T-helper 9 cell (primary cell): Measurements from ENCODE around the gene POU6F2.

Source experiments
- DNase-seq: peaks from one replicate; pipeline ENCODE4 v3.0.0-alpha.2; 2020

Gene POU6F2

DNA sequence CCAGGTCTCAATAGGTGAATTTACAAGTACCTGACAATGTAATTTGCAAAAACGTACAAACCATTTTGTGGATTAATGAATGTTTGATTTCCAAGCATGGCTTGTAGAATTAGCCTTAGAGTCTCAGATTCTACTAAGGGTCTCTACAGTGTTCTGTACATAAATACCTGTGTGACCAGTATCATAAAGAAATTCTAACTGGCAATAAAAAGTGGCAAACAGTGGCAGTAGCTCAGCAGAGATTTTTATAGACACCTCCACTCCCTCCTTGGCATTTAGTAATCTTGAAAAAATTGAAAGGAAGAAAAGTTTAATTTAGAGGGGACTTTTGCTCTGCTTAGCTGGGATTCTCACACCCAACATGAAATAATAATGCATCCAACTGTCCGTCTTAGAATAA is 220.8 kb downstream of the POU6F2 start:
- DNase-seq = no peak

DNA sequence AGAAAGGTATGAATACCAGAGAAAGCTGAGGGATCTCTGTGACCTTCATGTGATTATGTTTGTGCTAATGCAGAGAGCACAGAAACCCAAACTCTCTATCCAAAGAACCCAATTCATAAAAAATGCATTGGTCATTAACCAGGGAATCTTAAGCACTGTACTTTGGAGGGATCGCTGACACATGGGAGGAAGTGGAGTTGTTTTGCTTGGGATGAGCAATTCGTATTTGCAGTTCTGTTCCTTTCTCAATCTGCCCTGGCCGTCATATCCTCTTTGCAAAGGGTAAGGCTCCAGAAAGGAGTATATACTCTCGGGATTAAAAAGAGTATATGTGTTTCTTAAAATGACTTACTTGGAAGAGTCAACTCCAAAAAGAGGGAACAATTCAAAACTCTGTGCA is 221.3 kb downstream of the POU6F2 start:
- no peak for DNase-seq

DNA sequence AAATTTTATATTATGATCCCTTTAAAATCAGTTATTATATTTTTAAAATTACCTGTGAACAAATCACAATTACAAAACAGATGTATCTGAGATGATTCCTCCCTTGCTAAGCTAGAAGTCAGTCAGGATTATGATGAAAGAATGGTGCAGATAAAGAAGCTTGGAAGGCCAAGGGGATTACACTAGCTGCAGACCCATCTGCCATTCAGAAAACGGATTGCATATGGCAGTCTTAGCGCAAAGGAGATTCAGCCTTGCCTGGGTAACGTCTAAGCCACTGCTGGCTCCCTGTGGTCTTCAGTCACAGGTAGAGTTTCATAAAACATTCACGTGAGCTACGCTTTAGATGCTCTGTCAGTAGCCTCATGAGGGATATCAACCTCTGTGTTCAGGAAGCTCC is 222.2 kb downstream of the POU6F2 start:
- no peak for DNase-seq

DNA sequence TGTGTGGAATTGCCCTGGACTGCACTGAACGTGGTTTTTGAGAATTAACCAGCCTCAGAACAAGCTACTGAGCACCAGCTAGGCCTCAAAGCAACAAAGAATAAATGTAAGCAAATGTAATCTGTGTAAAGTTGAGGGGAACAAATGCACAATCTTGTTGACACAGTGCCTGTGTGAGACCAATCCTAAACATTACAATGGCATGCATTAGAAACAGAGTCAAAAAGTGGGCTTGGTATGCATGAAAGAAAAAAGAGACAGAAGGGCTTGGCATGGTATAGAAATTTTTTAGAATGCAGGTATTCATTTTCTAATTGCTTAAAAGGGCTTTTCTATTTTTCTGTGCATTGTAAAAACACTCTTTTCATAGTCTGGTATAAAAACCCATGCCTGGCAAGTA is 224.3 kb downstream of the POU6F2 start:
- DNase-seq = no peak

DNA sequence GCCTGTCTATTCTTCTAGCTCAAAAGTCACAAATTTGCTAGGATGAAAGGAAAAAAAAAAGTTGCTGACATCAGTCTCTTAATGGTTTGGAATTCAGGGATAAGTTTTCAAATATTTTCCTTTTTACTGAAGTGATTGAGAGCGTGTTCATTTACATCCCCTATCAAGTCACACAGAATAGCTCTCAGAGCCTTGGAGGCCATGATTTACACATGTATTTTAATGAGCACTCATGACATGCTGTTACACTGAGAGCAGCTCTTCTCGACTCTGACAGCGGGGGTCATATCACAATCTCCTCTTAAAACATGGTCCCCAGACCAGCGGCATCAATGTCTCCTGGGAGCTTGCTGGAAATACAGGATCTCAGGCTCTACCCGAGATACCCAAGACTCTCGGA is 232.7 kb downstream of the POU6F2 start:
- DNase-seq = no peak

DNA sequence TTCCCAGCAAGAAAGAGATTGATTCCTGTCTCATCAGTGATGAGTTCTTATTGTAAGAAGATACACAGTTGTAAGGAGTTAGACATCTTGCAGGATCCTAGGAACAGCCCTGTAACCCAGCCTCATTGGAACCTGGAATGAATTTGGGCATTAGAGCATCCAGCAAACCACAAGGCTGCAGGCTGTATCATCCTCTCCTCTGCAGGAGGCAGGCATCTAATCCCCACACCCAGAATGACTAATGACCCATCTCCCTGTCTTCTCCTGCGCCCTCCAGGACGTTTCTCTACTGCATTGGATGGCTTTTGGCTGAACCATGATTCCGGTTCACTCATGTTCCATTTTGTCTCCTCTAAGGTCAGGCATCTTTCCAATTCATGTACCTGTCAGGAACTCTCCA is 233.9 kb downstream of the POU6F2 start:
- no peak for DNase-seq

DNA sequence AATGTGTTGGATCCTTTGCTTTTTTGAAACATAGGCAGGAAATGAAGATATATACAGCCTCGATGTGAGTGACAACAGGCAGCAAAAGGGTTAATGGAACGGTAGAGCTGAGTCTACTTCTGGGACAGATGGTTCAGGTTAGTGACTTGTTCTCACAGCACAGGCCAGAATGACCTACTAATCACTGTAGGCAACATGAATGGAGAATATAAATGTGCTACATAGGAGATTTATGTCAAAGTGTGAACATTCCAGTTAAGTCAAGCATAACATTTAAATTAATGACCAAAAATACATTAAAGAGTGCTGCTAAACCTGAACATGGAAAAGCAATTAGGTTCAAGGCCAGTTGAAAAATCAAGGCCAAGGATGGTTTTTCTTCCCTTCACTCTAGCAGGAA is 235.2 kb downstream of the POU6F2 start:
- no peak for DNase-seq

DNA sequence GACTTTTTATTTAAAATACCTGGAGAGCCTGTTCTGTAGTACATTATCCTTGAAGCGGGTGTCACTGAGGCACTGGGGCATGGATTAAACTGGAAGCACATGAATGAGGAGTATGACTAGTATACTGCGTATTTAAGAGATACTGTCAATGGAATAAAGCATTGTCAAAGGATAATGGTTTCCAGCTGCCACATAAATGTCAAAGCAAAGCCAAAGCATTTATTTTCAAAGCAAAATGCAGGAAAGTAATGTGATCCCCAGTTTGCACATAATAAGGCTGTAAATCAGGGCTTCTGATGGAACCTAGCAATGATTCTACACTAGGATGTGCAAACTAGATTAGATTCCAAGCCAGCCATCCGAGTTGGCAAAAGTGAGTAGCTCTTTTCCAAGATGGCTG is 240.1 kb downstream of the POU6F2 start:
- DNase-seq = no peak

DNA sequence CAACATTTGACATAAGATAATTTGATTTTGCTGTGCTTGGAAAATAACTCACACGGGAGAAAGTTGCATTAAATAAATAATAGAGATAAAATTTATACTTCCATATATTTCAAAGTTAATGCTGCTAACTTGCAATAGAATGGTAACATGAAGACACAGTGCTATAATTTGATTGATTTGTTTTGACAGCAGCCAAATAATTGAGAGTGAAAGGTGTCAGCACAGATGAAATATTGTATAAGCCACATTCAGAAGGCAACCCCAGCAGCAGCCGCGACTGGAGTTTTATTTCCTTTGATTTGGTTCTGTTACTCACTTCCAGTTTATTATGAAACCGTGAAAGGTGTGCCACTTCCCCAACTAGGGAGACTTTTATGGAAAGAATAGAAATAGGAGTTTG is 242.2 kb downstream of the POU6F2 start:
- DNase-seq = no peak

DNA sequence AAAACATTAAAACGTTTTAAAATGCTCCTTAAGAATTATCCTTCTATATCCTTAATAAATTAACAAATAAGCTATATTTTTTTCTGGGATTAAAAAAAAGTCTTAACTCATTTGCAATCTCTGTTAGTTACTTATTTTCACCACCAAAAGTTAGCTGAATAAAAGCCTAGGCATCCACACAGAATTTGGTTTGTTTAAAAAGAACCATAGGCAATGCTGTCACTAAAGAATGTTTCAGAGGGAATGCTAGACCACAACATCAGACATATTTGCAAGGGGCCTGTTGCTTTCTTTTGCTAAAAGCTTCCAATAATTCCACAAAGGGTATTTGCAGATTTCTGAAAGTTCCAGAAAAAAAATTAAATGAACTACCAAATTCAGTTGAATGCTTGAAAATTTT is 244.2 kb downstream of the POU6F2 start:
- no peak for DNase-seq

DNA sequence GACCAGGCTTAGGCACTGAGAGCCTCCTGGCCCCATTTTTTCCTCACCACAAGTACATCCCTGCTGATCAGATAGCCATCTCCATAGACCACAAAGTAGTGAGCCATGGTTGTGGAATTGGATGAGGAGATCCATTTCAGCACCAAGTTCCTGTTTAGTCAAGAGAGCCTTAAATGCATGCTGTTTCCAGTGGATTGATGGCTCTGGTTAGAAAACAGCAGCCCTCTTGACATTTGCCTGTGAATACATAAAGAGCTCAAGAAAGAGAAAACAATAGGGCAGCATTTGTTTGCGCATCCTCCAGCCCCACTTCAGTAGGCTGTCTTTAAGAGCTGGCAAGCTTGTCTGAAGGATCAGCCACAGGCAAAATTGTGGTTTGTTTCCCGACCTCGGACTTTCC is 251.2 kb downstream of the POU6F2 start:
- no peak for DNase-seq

DNA sequence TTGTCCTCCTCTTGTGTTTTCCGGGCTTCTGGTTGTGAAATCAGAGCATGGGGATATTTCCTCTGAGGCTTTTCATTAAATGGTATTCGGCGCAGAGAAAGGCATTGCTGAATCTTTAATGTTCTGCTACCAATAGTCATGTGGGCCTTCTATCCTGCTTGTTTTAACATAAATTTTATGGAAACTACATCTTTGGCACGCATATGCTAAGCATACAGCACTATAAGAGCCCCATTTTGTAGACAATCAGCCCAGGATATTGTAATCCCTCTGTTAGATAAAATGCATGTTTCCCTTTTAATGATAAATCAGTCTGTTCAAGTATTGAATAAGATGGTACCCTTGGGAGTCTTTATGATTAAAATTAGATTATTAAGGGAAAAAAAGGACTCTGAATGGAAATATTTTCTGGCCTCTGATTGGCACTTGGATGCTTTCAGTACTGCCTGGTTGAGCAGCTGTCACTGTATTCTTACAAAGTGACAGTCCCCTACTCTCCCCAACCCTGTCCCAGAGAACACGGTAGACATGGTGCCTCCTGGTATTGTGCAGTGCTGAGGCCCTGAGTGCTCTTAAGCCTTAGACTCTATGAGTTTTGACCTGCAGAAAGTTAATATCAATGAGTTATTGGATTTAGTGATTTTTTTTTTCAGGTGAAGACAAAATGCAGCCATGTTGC is 256.3 kb downstream of the POU6F2 start:
- no peak for DNase-seq

DNA sequence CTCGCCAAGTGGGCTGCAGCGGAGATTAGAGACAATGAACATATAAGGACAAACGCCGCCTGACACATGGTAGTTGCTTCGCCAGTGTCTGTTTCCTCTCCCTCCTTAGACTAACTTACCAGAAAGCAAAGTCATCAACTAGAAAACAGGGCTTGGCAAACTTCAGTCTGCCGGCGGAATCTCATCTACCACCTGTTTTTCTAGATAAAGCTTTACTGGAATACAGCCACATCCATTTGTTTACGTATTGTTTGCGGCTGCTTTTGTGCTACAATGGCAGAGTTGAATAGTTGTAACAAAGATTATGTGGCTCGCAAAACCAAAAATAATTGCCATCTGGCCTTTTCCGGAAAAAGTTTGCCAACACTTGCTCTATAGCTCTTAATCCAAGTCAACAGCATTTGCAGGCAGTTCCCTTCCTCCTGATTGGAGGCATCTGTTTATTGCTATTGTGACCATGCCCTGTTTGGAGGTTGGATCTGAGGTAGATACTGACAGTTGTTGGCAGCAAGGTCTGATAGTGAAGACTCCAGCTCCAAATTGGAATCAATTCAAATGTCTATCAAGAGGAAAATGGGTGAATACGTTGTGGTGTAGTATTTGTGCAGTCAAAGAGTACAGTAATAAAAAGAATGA is 260.6 kb downstream of the POU6F2 start:
- DNase-seq = no peak

DNA sequence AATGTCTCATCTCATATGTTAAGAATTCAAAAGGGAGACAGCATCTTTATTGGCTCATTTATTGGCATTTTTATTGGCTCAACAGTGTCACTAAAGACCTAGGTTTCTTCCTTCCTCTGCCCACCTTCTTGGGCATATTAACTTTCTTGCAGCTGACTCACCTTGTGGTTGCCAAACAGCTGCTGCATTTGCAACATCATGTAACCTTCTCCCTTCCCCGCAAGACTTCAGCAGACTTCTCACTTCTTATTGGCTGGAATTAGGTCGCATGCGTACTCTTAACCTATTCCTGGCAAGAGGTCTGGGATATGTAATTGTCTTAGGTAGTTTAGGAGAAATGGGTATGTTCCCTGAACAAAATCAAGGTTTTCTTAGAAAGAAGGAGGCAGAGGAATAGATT is 263.2 kb downstream of the POU6F2 start:
- DNase-seq = no peak

DNA sequence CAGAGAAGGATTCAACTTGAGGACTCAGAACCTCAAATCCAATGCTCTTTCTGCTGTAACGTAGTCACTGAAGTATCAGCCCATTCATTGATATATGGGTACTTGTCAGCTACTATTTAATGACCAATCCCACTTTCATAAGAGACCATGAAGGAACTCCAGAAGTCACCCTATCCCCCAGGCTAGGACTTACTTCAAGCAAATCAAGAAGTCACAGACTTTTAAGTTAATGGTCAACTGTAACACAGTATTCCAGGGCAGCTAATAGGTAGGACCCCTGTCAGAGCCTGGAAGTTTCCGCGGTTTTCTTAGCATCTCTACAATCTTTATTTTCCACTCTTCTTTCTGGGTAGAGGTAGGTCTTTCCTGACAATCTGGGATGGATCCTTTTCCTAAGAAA is 269.9 kb downstream of the POU6F2 start:
- DNase-seq = no peak

DNA sequence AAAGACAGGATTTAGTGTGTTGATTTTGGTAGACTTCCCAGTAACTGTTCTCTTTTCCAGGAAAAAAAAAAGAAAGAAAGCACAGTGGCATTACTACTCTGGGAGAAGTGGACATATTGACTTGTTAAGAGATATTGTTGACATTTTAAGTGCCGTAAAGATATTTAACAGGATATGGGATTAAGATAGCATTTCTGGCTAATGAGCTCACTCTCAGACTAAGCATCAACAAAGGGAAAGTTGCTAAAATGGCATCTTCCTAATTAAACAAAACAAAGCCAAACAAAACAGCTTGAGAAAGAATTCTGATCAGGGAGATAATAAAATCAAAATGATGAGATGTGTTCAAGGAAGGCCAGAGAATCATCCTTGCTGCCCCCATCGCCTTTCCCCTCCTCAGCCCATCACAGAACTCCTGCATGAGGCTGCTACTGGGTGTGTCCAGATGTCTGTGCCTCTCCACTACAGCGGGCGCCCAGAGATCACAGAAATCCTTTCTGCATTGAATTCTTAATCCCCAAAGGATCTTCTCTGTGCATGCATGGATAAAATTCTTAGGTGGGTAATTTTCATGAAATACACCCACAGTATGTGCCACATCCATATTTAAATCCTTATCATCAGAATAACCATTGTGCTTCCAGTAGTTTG is 270.5 kb downstream of the POU6F2 start:
- no peak for DNase-seq

DNA sequence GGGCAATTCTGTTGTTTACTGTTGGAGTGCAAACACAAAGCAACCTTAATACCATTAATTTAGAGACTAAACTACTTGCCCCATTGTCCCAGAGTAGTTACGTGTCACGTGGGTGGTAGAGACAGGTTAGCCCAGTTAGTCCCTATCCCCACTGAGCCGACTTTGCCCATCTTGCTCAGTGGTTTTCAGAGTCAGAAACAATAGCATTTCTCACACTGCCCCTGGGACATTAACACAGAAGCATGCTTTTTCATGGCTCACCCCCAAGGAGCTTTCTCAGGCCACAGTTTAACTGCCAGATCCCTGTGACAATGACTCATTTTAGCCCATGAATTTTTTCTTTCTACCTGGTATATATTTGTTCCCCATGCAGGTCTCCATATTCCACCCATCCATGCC is 271.0 kb downstream of the POU6F2 start:
- DNase-seq = no peak

DNA sequence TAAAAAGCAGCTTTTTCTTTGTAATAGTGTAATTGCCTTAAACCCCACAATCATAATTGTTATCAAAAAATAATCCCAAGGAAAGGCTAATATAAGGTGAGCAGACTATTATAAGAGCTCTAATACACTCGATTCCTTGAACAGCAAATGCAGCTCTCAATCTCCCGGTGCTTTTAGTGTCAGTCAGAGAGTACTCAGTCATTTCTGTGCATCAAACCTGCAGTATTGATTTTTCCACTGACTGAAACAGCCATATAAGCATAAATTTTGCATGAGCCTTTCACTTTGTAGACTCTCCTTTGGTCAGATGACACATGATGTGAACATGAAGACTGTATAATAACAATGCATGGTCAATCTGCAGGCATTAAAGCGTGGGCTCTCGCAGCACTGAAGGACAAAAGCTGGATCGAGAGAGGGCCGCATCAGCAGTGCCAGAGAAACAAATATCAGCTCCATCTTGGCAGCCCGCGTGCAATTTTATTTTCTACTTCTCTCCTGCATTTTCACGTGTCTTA is 272.0 kb downstream of the POU6F2 start:
- no peak for DNase-seq

DNA sequence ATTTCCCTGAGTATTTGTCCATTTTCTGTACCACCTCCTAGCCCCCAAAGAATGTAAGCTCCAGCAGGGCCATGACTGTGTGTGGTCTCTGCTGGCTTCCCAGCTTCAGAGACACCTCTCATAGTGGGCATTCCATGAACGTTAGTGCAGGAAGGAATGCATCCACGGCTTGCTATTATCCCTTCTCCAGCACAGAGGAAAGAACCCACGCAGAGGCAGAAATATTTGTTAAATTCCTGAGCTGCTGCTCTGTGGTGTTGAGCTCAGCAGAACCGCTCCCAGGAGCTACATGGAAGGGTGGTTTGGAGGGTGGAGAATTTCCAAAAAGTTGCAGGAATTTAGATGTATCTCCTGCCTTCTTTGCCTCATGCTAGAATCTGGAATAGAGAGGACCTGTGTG is 275.2 kb downstream of the POU6F2 start:
- no peak for DNase-seq

DNA sequence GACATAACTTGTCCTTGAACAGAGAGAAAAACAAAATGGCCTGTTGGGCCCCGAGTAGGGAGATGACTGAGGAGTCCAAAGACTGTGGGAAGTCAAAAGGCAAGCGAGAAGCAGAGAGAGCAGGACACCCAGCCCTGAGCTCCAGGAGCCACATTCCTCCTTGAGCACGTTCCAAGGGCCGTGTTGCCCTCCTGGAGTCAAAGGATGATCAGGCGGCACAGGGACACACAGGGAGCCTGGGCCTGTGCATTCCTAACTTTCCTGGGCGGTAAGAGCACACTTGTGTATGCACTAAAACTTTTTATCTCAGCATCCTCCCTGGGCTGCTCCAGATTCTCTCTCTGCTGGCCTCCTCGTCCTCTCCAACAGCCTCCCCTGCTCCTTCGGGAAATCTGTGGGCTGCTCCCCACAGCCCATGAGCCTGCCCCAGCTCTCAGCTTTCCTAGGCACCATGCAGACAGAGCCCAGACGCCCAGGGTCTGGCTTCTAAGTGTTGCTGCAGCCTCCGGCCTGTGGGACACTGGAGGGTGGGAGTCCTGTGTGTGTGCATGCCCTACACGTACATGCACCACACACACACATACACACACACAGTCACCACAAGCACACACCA is 281.8 kb downstream of the POU6F2 start:
- DNase-seq = no peak

DNA sequence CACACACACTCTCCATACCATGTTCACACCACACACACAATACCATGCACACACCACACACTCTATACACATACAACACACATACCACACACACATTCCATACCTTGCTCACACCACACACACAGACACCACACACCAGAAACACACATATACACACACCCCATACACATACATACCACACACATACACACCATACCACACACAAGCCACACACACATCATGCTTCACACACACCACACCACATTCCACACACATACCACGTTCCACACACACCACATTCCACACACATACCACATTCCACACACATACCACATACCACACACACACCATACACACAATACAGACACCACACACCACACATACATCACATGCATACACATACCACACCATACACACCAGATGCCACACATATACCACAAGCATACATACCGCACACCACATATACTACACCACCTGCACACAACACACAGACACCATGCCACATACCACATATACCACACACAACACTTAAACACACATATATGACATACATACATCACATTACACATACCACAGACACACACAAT is 282.7 kb downstream of the POU6F2 start:
- no peak for DNase-seq

DNA sequence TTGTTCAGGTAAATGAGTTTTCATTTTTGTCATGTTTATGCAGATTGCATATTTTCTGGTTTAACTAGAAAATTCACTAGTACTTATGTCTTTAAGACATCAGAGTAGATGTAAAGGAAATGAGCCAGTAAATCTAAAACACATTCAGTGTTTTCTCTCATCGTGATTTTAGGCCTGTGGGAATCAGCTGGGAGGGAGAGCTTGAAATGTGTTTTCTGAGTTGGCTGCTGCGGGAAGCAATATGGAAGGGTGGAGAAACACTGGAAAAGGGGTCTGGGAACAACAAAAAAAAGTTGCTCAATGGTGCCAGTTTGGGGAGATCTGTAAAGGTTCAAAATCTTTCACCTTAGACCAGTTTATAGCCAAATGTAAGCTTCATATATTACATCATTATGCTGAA is 284.1 kb downstream of the POU6F2 start:
- no peak for DNase-seq
